ACC112 (cell line): Measurements from ENCODE around the gene STARD6.
"Not testable (repeated sequence)": the region's sequence is repeated elsewhere in the genome, so short reads cannot be mapped to it uniquely, and the experiment has no call there.

ENCODE experiments used
- H2AFZ ChIP-seq: fragments of 200-600 bp; sonication (generic); one replicate; pipeline ENCODE4 v1.6.0; 2017; ENCODE audit warnings: antibody characterized with exemption, low read length; ENCODE audit not compliant: unreplicated experiment
- H3K27ac ChIP-seq: fragments of 200-600 bp; sonication (generic); 2 replicates; pipeline ENCODE4 v1.5.1; 2014; ENCODE audit warnings: low read depth, mild to moderate bottlenecking, antibody characterized with exemption, low read length, moderate library complexity
- H3K27me3 ChIP-seq: fragments of 200-600 bp; sonication (generic); 2 replicates; pipeline ENCODE4 v1.6.1; 2014; ENCODE audit warnings: mild to moderate bottlenecking, antibody characterized with exemption, low read length, moderate library complexity, mixed read lengths; ENCODE audit not compliant: insufficient read depth
- H3K36me3 ChIP-seq: fragments of 200-600 bp; sonication (generic); 2 replicates; pipeline ENCODE4 v1.6.1; 2016; ENCODE audit warnings: mild to moderate bottlenecking, antibody characterized with exemption, low read length, moderate library complexity, mixed read lengths; ENCODE audit not compliant: insufficient read depth
- H3K4me1 ChIP-seq: fragments of 200-600 bp; sonication (generic); one replicate; pipeline ENCODE4 v1.6.1; 2016; ENCODE audit warnings: low read length, mixed read lengths; ENCODE audit not compliant: insufficient read depth, unreplicated experiment, control insufficient read depth
- H3K4me3 ChIP-seq: fragments of 200-600 bp; sonication (generic); 2 replicates; pipeline ENCODE4 v1.5.1; 2014; ENCODE audit warnings: mild to moderate bottlenecking, low read depth, low read length
- H3K79me2 ChIP-seq: fragments of 200-600 bp; sonication (generic); one replicate; pipeline ENCODE4 v1.6.0; 2016; ENCODE audit warnings: low read length; ENCODE audit not compliant: control insufficient read depth, unreplicated experiment, insufficient read depth

STARD6 gene

DNA sequence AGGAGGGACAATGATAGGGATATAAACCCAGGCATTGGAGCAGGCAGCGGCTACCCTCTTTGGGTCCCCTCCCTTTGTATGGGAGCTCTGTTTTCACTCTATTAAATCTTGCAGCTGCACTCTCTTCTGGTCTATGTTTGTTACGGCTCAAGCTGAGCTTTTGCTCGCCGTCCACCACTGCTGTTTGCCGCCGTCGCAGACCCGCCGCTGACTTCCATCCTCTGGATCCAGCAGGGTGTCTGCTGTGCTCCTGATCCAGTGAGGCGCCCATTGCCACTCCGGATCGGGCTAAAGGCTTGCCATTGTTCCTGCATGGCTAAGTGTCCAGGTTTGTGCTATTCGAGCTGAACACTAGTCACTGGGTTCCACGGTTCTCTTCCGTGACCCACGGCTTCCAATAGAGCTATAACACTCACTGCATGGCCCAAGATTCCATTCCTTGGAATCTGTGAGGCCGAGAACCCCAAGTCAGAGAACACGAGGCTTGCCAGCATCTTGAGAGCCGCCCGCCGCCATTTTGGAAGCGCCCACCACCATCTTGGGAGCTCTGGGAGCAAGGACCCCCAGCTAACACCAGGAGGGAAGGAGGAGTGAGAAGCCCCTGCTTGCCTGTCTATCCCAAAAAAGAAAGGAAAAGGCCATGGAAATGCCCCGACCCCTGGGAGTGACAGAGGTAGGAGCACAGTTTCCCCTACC is 29.3 kb upstream of the STARD6 start:
- H3K36me3 ChIP-seq, H2AFZ ChIP-seq: not testable (repeated sequence)

DNA sequence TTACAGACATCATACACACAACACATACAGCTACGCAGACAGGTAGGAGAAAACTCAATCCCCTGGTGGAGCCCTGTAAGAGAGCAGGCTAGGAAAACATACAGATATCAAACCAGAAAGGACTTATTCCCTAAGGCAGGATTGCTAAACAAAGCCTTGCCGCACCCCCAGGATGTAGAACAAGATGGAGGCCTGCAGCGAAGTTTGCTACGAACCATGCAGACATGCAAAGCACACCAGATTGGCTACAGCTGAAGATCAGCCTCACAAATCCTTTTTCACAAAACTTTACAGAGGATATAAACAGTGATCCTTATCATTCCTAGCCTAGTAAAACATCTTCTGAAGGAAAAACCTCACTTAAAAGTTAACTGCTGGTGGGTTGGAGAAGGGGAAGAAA is 28.4 kb upstream of the STARD6 start:
- H3K27me3 ChIP-seq = no peaks in the 10 kb centered on the region
- H3K4me3 ChIP-seq = no peak overlapping the region
- peaks cover 20% of the 10 kb centered on the region for H3K4me1 ChIP-seq
- no peaks in the 10 kb centered on the region for H3K79me2 ChIP-seq
- H3K27ac ChIP-seq = no peak overlapping the region
- H3K36me3 ChIP-seq = no peaks in the 10 kb centered on the region
- no peak overlapping the region for H2AFZ ChIP-seq

More for the DNA sequence above, 29.3 kb upstream of the STARD6 start:
- H3K27me3 ChIP-seq, H3K27ac ChIP-seq, H3K79me2 ChIP-seq, H3K4me3 ChIP-seq: not testable (repeated sequence)
- peaks cover 20% of the 10 kb centered on the region for H3K4me1 ChIP-seq

DNA sequence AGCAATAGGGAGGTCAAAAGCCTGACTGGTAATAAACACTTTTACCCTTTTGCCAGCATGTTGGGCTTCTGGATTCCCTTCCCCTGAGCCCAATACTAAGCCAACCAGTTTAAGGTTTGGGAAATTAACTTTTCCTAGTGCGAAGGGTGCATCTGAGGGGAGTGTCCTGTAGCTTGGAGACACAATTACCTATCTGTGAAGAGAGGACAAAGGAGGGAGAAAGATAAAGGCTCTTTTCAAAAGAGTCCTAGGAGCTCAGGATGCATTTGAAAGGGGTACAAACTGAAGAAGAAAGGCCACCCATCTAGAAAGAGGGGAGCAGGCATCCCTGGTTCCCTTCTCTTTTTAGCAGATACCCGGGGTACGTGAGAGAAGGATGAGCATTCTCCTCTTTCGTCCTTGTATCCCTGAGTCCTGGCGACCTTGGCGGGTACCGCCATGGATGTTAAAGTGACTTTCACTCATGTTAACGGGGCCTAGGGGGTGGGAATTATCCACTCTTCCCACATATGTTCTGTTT is 25.1 kb upstream of the STARD6 start:
- H2AFZ ChIP-seq = no peak overlapping the region
- peaks cover 5% of the 10 kb centered on the region for H3K4me1 ChIP-seq
- H3K27me3 ChIP-seq = no peaks in the 10 kb centered on the region
- H3K79me2 ChIP-seq = no peaks in the 10 kb centered on the region
- peaks cover 6% of the 10 kb centered on the region; the same call in 1 of the 2 replicates for H3K36me3 ChIP-seq
- no peak overlapping the region for H3K4me3 ChIP-seq
- H3K27ac ChIP-seq = no peak overlapping the region

GRCh38 chr18:54382076-54382475 is 24.4 kb upstream of the STARD6 start:
- no peaks in the 10 kb centered on the region for H3K79me2 ChIP-seq
- H2AFZ ChIP-seq = no peak overlapping the region
- H3K4me1 ChIP-seq = no peaks in the 10 kb centered on the region
- peaks cover 6% of the 10 kb centered on the region; the same call in 1 of the 2 replicates for H3K36me3 ChIP-seq
- H3K27me3 ChIP-seq = no peaks in the 10 kb centered on the region
- no peak overlapping the region for H3K27ac ChIP-seq
- no peak overlapping the region for H3K4me3 ChIP-seq

GRCh38 chr18:54381640-54382039 is 24.0 kb upstream of the STARD6 start:
- H3K27ac ChIP-seq = no peak overlapping the region
- no peaks in the 10 kb centered on the region for H3K79me2 ChIP-seq
- no peaks in the 10 kb centered on the region for H3K4me1 ChIP-seq
- H2AFZ ChIP-seq = no peak overlapping the region
- H3K27me3 ChIP-seq = no peaks in the 10 kb centered on the region
- no peak overlapping the region for H3K4me3 ChIP-seq
- H3K36me3 ChIP-seq = peaks cover 6% of the 10 kb centered on the region; the same call in 1 of the 2 replicates

DNA sequence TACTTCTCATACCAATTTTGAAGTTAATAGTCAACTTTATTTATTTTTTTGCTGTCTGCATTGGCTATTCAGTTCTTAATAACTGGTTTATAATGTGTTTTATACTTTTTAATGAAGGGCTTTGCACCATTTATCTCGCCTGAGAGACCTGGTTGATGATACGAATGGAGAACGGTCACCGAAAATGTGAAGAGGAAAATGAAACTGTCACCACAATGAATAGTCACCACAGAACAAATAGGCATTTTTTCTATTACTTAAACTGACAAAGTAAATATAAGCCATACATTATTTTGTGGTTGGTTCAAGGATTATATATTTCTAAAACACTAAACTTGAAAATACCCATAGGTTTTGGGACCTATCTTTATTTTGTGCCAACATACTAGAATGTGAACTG is 20.4 kb upstream of the STARD6 start:
- Histone ChIP-seq H3K4me1 (no peaks in the 10 kb centered on the region), H3K27ac (no peak overlapping the region), H3K4me3 (no peak overlapping the region), H3K27me3 (no peaks in the 10 kb centered on the region), H2AFZ (no peak overlapping the region), H3K79me2 (no peaks in the 10 kb centered on the region), H3K36me3 (peaks cover 6% of the 10 kb centered on the region; the same call in 1 of the 2 replicates)

- Histone ChIP-seq H3K4me1 (peaks cover 12% of the 10 kb centered on the region), H3K79me2 (peaks cover 18% of the 10 kb centered on the region), H2AFZ (no peak overlapping the region), H3K36me3 (peaks cover 18% of the 10 kb centered on the region), H3K27ac (no peak overlapping the region), H3K4me3 (no peak overlapping the region), H3K27me3 (no peaks in the 10 kb centered on the region)
Measured at GRCh38 chr18:54360406-54360805, 2.7 kb upstream of the STARD6 start.

GRCh38 chr18:54359233-54359632 is 1.6 kb upstream of the STARD6 start:
- no peak overlapping the region for H3K27ac ChIP-seq
- H3K36me3 ChIP-seq = peaks cover 18% of the 10 kb centered on the region
- H3K79me2 ChIP-seq = peaks cover 18% of the 10 kb centered on the region
- H3K4me1 ChIP-seq = peaks cover 12% of the 10 kb centered on the region
- no peaks in the 10 kb centered on the region for H3K27me3 ChIP-seq
- peak overlapping the region; percentile 70 for H2AFZ ChIP-seq
- H3K4me3 ChIP-seq = peak overlapping the region; percentile 82

GRCh38 chr18:54358495-54359040 is 910 bp upstream of the STARD6 start:
- peaks cover 12% of the 10 kb centered on the region for H3K4me1 ChIP-seq
- peak overlapping the region; percentile 70 for H2AFZ ChIP-seq
- peak overlapping the region; percentile 82 for H3K4me3 ChIP-seq
- peaks cover 18% of the 10 kb centered on the region; the same call in 1 of the 2 replicates for H3K36me3 ChIP-seq
- H3K27me3 ChIP-seq = no peaks in the 10 kb centered on the region
- H3K79me2 ChIP-seq = peaks cover 18% of the 10 kb centered on the region
- H3K27ac ChIP-seq = peak overlapping the region; percentile 33

DNA sequence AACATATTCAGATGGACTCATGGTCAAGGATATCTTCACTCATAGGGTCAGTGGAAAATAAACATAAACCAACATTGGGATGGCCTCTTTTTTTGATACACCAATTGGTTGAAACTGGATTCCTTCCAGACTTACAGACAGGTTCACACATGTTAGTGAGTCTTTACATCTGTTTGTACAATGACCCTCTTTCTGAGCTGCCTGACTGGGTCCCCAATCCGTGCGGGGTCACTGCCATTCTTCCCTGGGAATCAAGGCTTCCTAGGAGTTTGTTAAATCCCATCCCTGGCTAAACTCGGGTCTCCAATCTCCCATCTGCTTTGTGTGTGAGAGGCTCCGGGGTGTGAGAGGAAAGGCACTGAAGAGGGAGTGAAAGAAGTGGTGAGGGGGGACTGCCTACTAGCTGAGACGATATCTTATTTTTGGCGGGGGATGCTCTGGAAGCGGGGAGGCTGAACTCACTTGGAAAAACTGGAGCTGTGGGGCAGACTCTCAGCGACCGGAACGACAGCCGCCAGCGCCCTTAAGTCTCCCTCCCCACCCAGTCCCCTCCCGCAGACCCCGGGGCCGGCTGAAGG is 487 bp downstream of the STARD6 start:
- H3K27ac ChIP-seq = peak overlapping the region; percentile 27; the same call in 1 of the 2 replicates
- peak overlapping the region; percentile 82 for H3K4me3 ChIP-seq
- H3K79me2 ChIP-seq = peaks cover 18% of the 10 kb centered on the region
- peak overlapping the region; percentile 82 for H2AFZ ChIP-seq
- H3K36me3 ChIP-seq = peaks cover 12% of the 10 kb centered on the region; the same call in 1 of the 2 replicates
- H3K27me3 ChIP-seq = no peaks in the 10 kb centered on the region
- peaks cover 12% of the 10 kb centered on the region for H3K4me1 ChIP-seq
